SK-N-SH (cell line): ENCODE results near the gene LIPH. TPM values are rescaled to one million over a fixed set of nuclear protein-coding genes. Genes with fewer than 3 reads are reported as not detected.
"Not testable (repeated sequence)": the region's sequence is repeated elsewhere in the genome, so short reads cannot be mapped to it uniquely, and the experiment has no call there.

Source experiments
- CTCF ChIA-PET: fragments of 300-600, 350-600 bp; formaldehyde crosslinking; extraction: SDS; loops from one replicate; lab custom pipeline; 2021; lab: Yijun Ruan, JAX
- POLR2A ChIA-PET: fragments of 350-600 bp; sonication (Branson Sonifier 250); formaldehyde crosslinking; extraction: SDS; loops from one replicate; lab custom pipeline; 2020; ENCODE audit warnings: antibody characterized with exemption, inconsistent platforms; lab: Yijun Ruan, JAX
- DNase-seq: peaks from one replicate; pipeline ENCODE4 v3.0.0; 2012
- H2AFZ ChIP-seq: fragments of 200-600 bp; sonication (generic); 2 replicates; pipeline ENCODE4 v1.8.1; 2016; ENCODE audit warnings: antibody characterized with exemption, mild to moderate bottlenecking, low read depth
- H3F3A ChIP-seq: fragments of 200-600 bp; sonication (generic); replicated peaks from 2 replicates; pipeline ENCODE3; 2016; ENCODE audit warnings: antibody characterized with exemption, mild to moderate bottlenecking; ENCODE audit not compliant: insufficient read depth
- H3K27ac ChIP-seq, 2 experiments: fragments of 200-500 bp in 1 of 2; fragments of 200-600 bp in 1 of 2; sonication (Bioruptor generic) in 1 of 2; sonication (generic), shearing (Covaris generic) in 1 of 2; 2 replicates each; pipeline versions ENCODE4 v1.5.1 to v1.6.1; 2014 to 2016; ENCODE audit warnings: low read depth in 2 of 2, inconsistent platforms in 1 of 2, low read length in 1 of 2, mild to moderate bottlenecking in 1 of 2, mixed read lengths in 1 of 2
- H3K27me3 ChIP-seq: fragments of 200-600 bp; sonication (generic), shearing (Covaris generic); 2 replicates; pipeline ENCODE4 v1.6.1; 2016; ENCODE audit warnings: mixed run types; ENCODE audit not compliant: insufficient read depth
- H3K36me3 ChIP-seq, 2 experiments: fragments of 200-500 bp in 1 of 2; fragments of 200-600 bp in 1 of 2; sonication (Bioruptor generic) in 1 of 2; sonication (generic) in 1 of 2; replicated peaks in 1 of 2; 2 replicates each; pipeline versions ENCODE3 to v1.5.1; 2014 to 2016; ENCODE audit warnings: low read length in 1 of 2, mild to moderate bottlenecking in 1 of 2; ENCODE audit not compliant: insufficient read depth in 2 of 2, control insufficient read depth in 1 of 2
- H3K4me1 ChIP-seq, 2 experiments: fragments of 200-500 bp in 1 of 2; fragments of 200-600 bp in 1 of 2; sonication (Bioruptor generic) in 1 of 2; sonication (generic), shearing (Covaris generic) in 1 of 2; 2 replicates each; pipeline versions ENCODE4 v1.5.1 to v1.6.1; 2014 to 2016; ENCODE audit warnings: low read depth in 1 of 2, low read length in 1 of 2, mixed run types in 1 of 2; ENCODE audit not compliant: insufficient read depth in 2 of 2, control insufficient read depth in 1 of 2
- H3K4me2 ChIP-seq: fragments of 200-600 bp; sonication (generic), shearing (Covaris generic); 2 replicates; pipeline ENCODE4 v1.6.1; 2017; ENCODE audit warnings: mixed run types
- H3K4me3 ChIP-seq, 2 experiments: fragments of 200-500 bp in 1 of 2; fragments of 200-600 bp in 1 of 2; sonication (Bioruptor generic) in 1 of 2; sonication (generic), shearing (Covaris generic) in 1 of 2; 2 replicates each; pipeline versions ENCODE4 v1.5.1 to v1.8.1; 2014 to 2016; ENCODE audit warnings: low read depth in 2 of 2, inconsistent platforms in 1 of 2, low read length in 1 of 2, mild to moderate bottlenecking in 1 of 2, mixed read lengths in 1 of 2, moderate library complexity in 1 of 2
- H3K79me2 ChIP-seq: fragments of 200-600 bp; sonication (generic); 2 replicates; pipeline ENCODE4 v1.8.1; 2017; ENCODE audit warnings: mild to moderate bottlenecking; ENCODE audit not compliant: insufficient read depth
- H3K9ac ChIP-seq: fragments of 200-600 bp; sonication (generic); 2 replicates; pipeline ENCODE4 v1.6.1; 2017; ENCODE audit warnings: mixed run types
- H3K9me2 ChIP-seq: fragments of 200-600 bp; sonication (generic); 2 replicates; pipeline ENCODE4 v1.6.1; 2017; ENCODE audit warnings: mixed run types
- H3K9me3 ChIP-seq: fragments of 200-600 bp; sonication (generic); 2 replicates; pipeline ENCODE4 v1.6.1; 2017; ENCODE audit warnings: mixed run types, mild to moderate bottlenecking, moderate library complexity
- H4K20me1 ChIP-seq: fragments of 200-600 bp; sonication (generic); 2 replicates; pipeline ENCODE4 v1.6.1; 2017; ENCODE audit warnings: mild to moderate bottlenecking, mixed run types; ENCODE audit not compliant: insufficient read depth
- CHD2 ChIP-seq: fragments of 150-350 bp; IDR thresholded peaks from 2 replicates; pipeline ENCODE4 v1.6.1; 2018; ENCODE audit warnings: low read length; ENCODE audit not compliant: partially characterized antibody
- ELF1 ChIP-seq: IDR thresholded peaks from 2 replicates; pipeline ENCODE4 v1.4.0; 2012
- EP300 ChIP-seq, 2 experiments: IDR thresholded peaks; 2 replicates each; pipeline versions ENCODE4 v1.4.0 to v1.6.1; 2012; ENCODE audit warnings: borderline replicate concordance in 1 of 2, low read depth in 1 of 2, low read length in 1 of 2
- FOSL2 ChIP-seq: IDR thresholded peaks from 2 replicates; pipeline ENCODE4 v1.4.0; 2012; ENCODE audit warnings: low read depth, mild to moderate bottlenecking, moderate library complexity, borderline replicate concordance
- FOXM1 ChIP-seq: IDR thresholded peaks from 2 replicates; pipeline ENCODE4 v1.4.0; 2012; ENCODE audit warnings: low read depth, mild to moderate bottlenecking
- GABPA ChIP-seq: IDR thresholded peaks from 2 replicates; pipeline ENCODE4 v1.4.0; 2012; ENCODE audit warnings: low read depth, mild to moderate bottlenecking
- GATA2 ChIP-seq: sonication (generic); formaldehyde crosslinking; IDR thresholded peaks from 2 replicates; pipeline ENCODE4 v1.5.0; 2020; ENCODE audit warnings: mild to moderate bottlenecking, missing genetic modification reagents
- IRF3 ChIP-seq: fragments of 150-350 bp; IDR thresholded peaks from 2 replicates; pipeline ENCODE4 v1.6.1; 2016; ENCODE audit warnings: mild to moderate bottlenecking, low read depth, low read length
- NFIC ChIP-seq: IDR thresholded peaks from 2 replicates; pipeline ENCODE4 v1.4.0; 2012; ENCODE audit warnings: borderline replicate concordance
- RAD21 ChIP-seq: IDR thresholded peaks from 2 replicates; pipeline ENCODE4 v1.6.1; 2012; ENCODE audit warnings: mild to moderate bottlenecking, low read length
- RCOR1 ChIP-seq: fragments of 150-350 bp; IDR thresholded peaks from 2 replicates; pipeline ENCODE4 v1.6.1; 2017; ENCODE audit warnings: antibody characterized with exemption, low read length
- RFX5 ChIP-seq: IDR thresholded peaks from 2 replicates; pipeline ENCODE4 v1.6.1; 2012; ENCODE audit warnings: mild to moderate bottlenecking, improper control_type of control experiment, low read length
- SIN3A ChIP-seq: IDR thresholded peaks from 2 replicates; pipeline ENCODE4 v1.6.1; 2012; ENCODE audit warnings: low read depth, mild to moderate bottlenecking, low read length, moderate library complexity, borderline replicate concordance
- TAF1 ChIP-seq: IDR thresholded peaks from 2 replicates; pipeline ENCODE4 v1.6.1; 2012; ENCODE audit warnings: low read depth, mild to moderate bottlenecking, low read length, moderate library complexity, borderline replicate concordance
- TEAD4 ChIP-seq: IDR thresholded peaks from 2 replicates; pipeline ENCODE4 v1.4.0; 2012; ENCODE audit warnings: mild to moderate bottlenecking, borderline replicate concordance; ENCODE audit not compliant: insufficient read depth
- WGBS: methylation state at CpG from one replicate; pipeline ENCODE4 v1.1.6; 2017; ENCODE audit warnings: low lambda C conversion rate; 5-methylcytosine and 5-hydroxymethylcytosine counted together
- polyA plus RNA-seq, 3 experiments: library from polyadenylated mRNA; depleted of rRNA; stranded (reverse); fragments of >200 nt; gene quantifications; 2 replicates each; pipeline ENCODE4 v1.2.3, GENCODE V29; 2012
- TF ChIP-seq, protein P1 (sequence below): IDR thresholded peaks from 2 replicates; pipeline ENCODE4 v1.4.0; 2012; ENCODE audit warnings: low read depth, borderline replicate concordance
- TF ChIP-seq, protein P2 (sequence below): IDR thresholded peaks from 2 replicates; pipeline ENCODE4; 2012

The LIPH gene
- polyA plus RNA-seq, 1 of the 3 experiments (the other 2 are of a cell fraction), result not detected

GRCh38 chr3:185558395-185558794, 6.0 kb upstream of the LIPH start:
- Histone ChIP-seq H3K4me1 (peaks cover 0 to 2% of the 10 kb centered on the region in 2 experiments; a peak in 1 of 4 replicates), H3K9me3 (no peaks in the 10 kb centered on the region), H3K4me3 (no peak overlapping the region), H3K27me3 (no peaks in the 10 kb centered on the region), H3K9ac (no peak overlapping the region), H3K9me2 (no peaks in the 10 kb centered on the region), H4K20me1 (no peaks in the 10 kb centered on the region), H2AFZ (no peak overlapping the region), H3F3A (no peaks in the 10 kb centered on the region), H3K27ac (no peak overlapping the region), H3K4me2 (no peak overlapping the region; the same call in 1 of the 2 replicates), H3K79me2 (no peaks in the 10 kb centered on the region), H3K36me3 (no peaks in the 10 kb centered on the region)
- POLR2A ChIA-PET, result no interaction called here
- CTCF ChIA-PET, result interaction anchor here (0.7 to 4.7 kb wide), 17 partner anchors 14 to 250 kb away, joined by 3 to 26 read pairs (median 4); partner anchors contain the start of gene TMEM41A
- no peak for TF ChIP-seq TEAD4
- no peak for TF ChIP-seq EP300 (IDR thresholded peaks at IDR 0.05; ENCODE audit: borderline replicate concordance in 1 of 2, low read depth in 1 of 2, low read length in 1 of 2)
- TF ChIP-seq RCOR1, result no peak
- no peak for TF ChIP-seq FOXM1
- TF ChIP-seq IRF3, result no peak
- TF ChIP-seq GABPA, result no peak
- no peak for TF ChIP-seq CHD2
- no peak for TF ChIP-seq RAD21
- TF ChIP-seq RFX5, result no peak
- no peak for TF ChIP-seq SIN3A
- TF ChIP-seq, protein P1, sequence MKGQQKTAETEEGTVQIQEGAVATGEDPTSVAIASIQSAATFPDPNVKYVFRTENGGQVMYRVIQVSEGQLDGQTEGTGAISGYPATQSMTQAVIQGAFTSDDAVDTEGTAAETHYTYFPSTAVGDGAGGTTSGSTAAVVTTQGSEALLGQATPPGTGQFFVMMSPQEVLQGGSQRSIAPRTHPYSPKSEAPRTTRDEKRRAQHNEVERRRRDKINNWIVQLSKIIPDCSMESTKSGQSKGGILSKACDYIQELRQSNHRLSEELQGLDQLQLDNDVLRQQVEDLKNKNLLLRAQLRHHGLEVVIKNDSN, result no peak
- TF ChIP-seq FOSL2, result no peak
- no peak for TF ChIP-seq TAF1
- TF ChIP-seq, protein P2, sequence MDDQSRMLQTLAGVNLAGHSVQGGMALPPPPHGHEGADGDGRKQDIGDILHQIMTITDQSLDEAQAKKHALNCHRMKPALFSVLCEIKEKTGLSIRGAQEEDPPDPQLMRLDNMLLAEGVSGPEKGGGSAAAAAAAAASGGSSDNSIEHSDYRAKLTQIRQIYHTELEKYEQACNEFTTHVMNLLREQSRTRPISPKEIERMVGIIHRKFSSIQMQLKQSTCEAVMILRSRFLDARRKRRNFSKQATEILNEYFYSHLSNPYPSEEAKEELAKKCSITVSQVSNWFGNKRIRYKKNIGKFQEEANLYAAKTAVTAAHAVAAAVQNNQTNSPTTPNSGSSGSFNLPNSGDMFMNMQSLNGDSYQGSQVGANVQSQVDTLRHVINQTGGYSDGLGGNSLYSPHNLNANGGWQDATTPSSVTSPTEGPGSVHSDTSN, result no peak
- TF ChIP-seq NFIC, result no peak
- no peak for TF ChIP-seq GATA2 (CRISPR knock-in tag)
- TF ChIP-seq ELF1, result no peak
- WGBS, result 78% methylated on average over 3 of the region's 3 CpGs
- DNase-seq, result no peak

GRCh38 chr3:185556640-185557039, 4.3 kb upstream of the LIPH start:
- H3F3A ChIP-seq, H3K27ac ChIP-seq, H3K79me2 ChIP-seq, H3K36me3 ChIP-seq, H3K27me3 ChIP-seq, H2AFZ ChIP-seq, DNase-seq, H3K9me3 ChIP-seq, H3K4me3 ChIP-seq, H3K9ac ChIP-seq, H3K4me2 ChIP-seq, H4K20me1 ChIP-seq, POLR2A ChIA-PET, H3K4me1 ChIP-seq, H3K9me2 ChIP-seq: not testable (repeated sequence)
- WGBS, result 77% methylated on average over 6 of the region's 6 CpGs
- CTCF ChIA-PET, result interaction anchor here (2.8 kb wide), 1 partner anchor 12 kb away, joined by 23 read pairs; no protein-coding TSS in a partner anchor
